Endothelial cell of umbilical vein (primary cell): ENCODE data around the gene ZNRF1. TPM values are rescaled to one million over a fixed set of nuclear protein-coding genes. Genes with fewer than 3 reads are reported as not detected.

Experiments
- BruUV-seq: library from RNA; stranded (reverse); fragments of 400-500 nt; replicated peaks from 2 replicates; lab custom pipeline; 2021; lab: Mats Ljungman, UMichigan
- CTCF ChIA-PET: fragments of 300-600, 350-600 bp; sonication (Branson Sonifier 250); formaldehyde crosslinking; loops from one replicate; lab custom pipeline; 2021; ENCODE audit warnings: antibody characterized with exemption, inconsistent platforms; lab: Charles Lee
- POLR2A ChIA-PET: fragments of 300-600, 350-600 bp; sonication (Branson Sonifier 250); formaldehyde crosslinking; loops from one replicate; lab custom pipeline; 2021; ENCODE audit warnings: antibody characterized with exemption, inconsistent platforms; lab: Charles Lee
- DNase-seq: peaks from one replicate; pipeline ENCODE4 v3.0.0-alpha.2; 2011; ENCODE audit warnings: low read depth, low spot score
- FAIRE-seq: peaks from 2 replicates; lab custom pipeline; 2011; peaks lifted over from hg19 to GRCh38; lab: Jason Lieb, UNC
- H2AFZ ChIP-seq: 2 replicates; pipeline ENCODE4 v1.6.0; 2012; ENCODE audit warnings: low read depth, low read length, control low read depth, inconsistent platforms
- H3K27ac ChIP-seq: 2 replicates; pipeline ENCODE4 v1.5.1; 2011; ENCODE audit warnings: low read depth, mild to moderate bottlenecking, control low read depth, low read length, moderate library complexity; ENCODE audit not compliant: insufficient read depth
- H3K27me3 ChIP-seq, 2 experiments: 2 replicates each; pipeline versions ENCODE4 v1.6.0 to v1.6.1; 2011; ENCODE audit warnings: low read length in 2 of 2, mixed read lengths in 1 of 2; ENCODE audit not compliant: control insufficient read depth in 2 of 2, insufficient read depth in 2 of 2
- H3K36me3 ChIP-seq, 2 experiments: 2 replicates in 1 of 2; 3 replicates in 1 of 2; pipeline ENCODE4 v1.5.1; 2011; ENCODE audit warnings: low read length in 2 of 2, mild to moderate bottlenecking in 1 of 2, moderate library complexity in 1 of 2; ENCODE audit not compliant: control insufficient read depth in 2 of 2, insufficient read depth in 2 of 2; ENCODE audit errors: extremely low read depth in 1 of 2
- H3K4me1 ChIP-seq: 3 replicates; pipeline ENCODE4 v1.5.1; 2011; ENCODE audit warnings: mild to moderate bottlenecking, low read length; ENCODE audit not compliant: control insufficient read depth, insufficient read depth; ENCODE audit errors: extremely low read depth
- H3K4me2 ChIP-seq: 2 replicates; pipeline ENCODE4 v1.6.1; 2011; ENCODE audit warnings: low read length, control low read depth, mixed read lengths; ENCODE audit not compliant: insufficient read depth
- H3K4me3 ChIP-seq, 3 experiments: fragments of 200-600 bp in 1 of 3; sonication (generic), shearing (Covaris generic) in 1 of 3; replicated peaks in 1 of 3; 2 replicates each; pipeline ENCODE4 v1.5.1; 2011 to 2016; ENCODE audit warnings: control low read depth in 3 of 3, low read length in 3 of 3, mild to moderate bottlenecking in 2 of 3, inconsistent platforms in 1 of 3, low read depth in 1 of 3, moderate library complexity in 1 of 3; ENCODE audit not compliant: insufficient read depth in 1 of 3
- H3K79me2 ChIP-seq: 2 replicates; pipeline ENCODE4 v1.6.0; 2012; ENCODE audit warnings: low read length, inconsistent platforms; ENCODE audit not compliant: control insufficient read depth, insufficient read depth
- H3K9ac ChIP-seq: replicated peaks from 2 replicates; pipeline ENCODE3; 2011; ENCODE audit warnings: low read length, control low read depth; ENCODE audit not compliant: insufficient read depth; ENCODE audit errors: extremely low read depth
- H3K9me1 ChIP-seq: replicated peaks from 3 replicates; pipeline ENCODE4 v1.6.0; 2011; ENCODE audit warnings: mild to moderate bottlenecking, low read length; ENCODE audit not compliant: control insufficient read depth, insufficient read depth; ENCODE audit errors: extremely low read depth
- H3K9me3 ChIP-seq: replicated peaks from 2 replicates; pipeline ENCODE4 v1.5.1; 2012; ENCODE audit warnings: low read length, inconsistent platforms; ENCODE audit not compliant: control insufficient read depth, insufficient read depth
- H4K20me1 ChIP-seq: replicated peaks from 2 replicates; pipeline ENCODE3; 2011; ENCODE audit warnings: mild to moderate bottlenecking, low read length; ENCODE audit not compliant: control insufficient read depth, insufficient read depth; ENCODE audit errors: extremely low read depth
- EZH2 ChIP-seq: IDR thresholded peaks from 2 replicates; pipeline ENCODE4 v1.6.1; 2012; ENCODE audit warnings: borderline replicate concordance, low read depth, mild to moderate bottlenecking, moderate library complexity, low read length, inconsistent platforms; ENCODE audit not compliant: severe bottlenecking
- FOS ChIP-seq: IDR thresholded peaks from 2 replicates; pipeline ENCODE4 v1.6.1; 2011; ENCODE audit warnings: mild to moderate bottlenecking, low read length, moderate library complexity, borderline replicate concordance; ENCODE audit not compliant: insufficient read depth
- GATA2 ChIP-seq: IDR thresholded peaks from 2 replicates; pipeline ENCODE4 v1.7.0; 2011; ENCODE audit warnings: low read depth, mild to moderate bottlenecking, moderate library complexity, mixed read lengths, low read length; ENCODE audit not compliant: insufficient read length, insufficient read depth
- JUN ChIP-seq: IDR thresholded peaks from 2 replicates; pipeline ENCODE4 v1.6.1; 2011; ENCODE audit warnings: borderline replicate concordance, low read depth; ENCODE audit not compliant: insufficient read length, insufficient read depth
- MYC ChIP-seq: IDR thresholded peaks from one replicate; pipeline ENCODE4 v1.6.1; 2011; ENCODE audit warnings: mild to moderate bottlenecking, low read depth, low read length
- POLR2A ChIP-seq: IDR thresholded peaks from 2 replicates; pipeline ENCODE4 v1.6.1; 2012; ENCODE audit warnings: low read depth, mild to moderate bottlenecking, control low read depth, low read length
- POLR2AphosphoS5 ChIP-seq: IDR thresholded peaks from 2 replicates; pipeline ENCODE4 v1.6.1; 2012; ENCODE audit warnings: low read depth, mild to moderate bottlenecking, control low read depth, low read length, moderate library complexity; ENCODE audit not compliant: insufficient read depth
- dilution Hi-C: fragments of 300-500 bp; cut with MboI; formaldehyde crosslinking; loops from one replicate; pipeline ENCODE4 v1.15.0; 2019; ENCODE audit warnings: low sequenced_read_pairs; ENCODE audit not compliant: extremely low pct_ligation_motif_present
- intact Hi-C: fragments of 100-400 bp; cut with micrococcal nuclease; formaldehyde crosslinking; loops from one replicate; pipeline ENCODE4 v1.10.0; 2022
- polyA plus RNA-seq, 4 experiments: library from polyadenylated mRNA; depleted of rRNA in 3 of 4; stranded (reverse) in 3 of 4; unstranded in 1 of 4; fragments of >200 nt; gene quantifications; 2 replicates each; pipeline versions ENCODE4 v1.2.1 to v1.2.3, GENCODE V29; 2011 to 2012; ENCODE audit warnings: missing spikeins in 1 of 4
- total RNA-seq: library from RNA; stranded (reverse); gene quantifications from 2 replicates; pipeline ENCODE4 v1.2.3, GENCODE V29; 2021
- TF ChIP-seq, protein P1 (sequence below), 2 donors: IDR thresholded peaks; 1 replicate in 1 of 2; 2 replicates in 1 of 2; pipeline ENCODE4 v1.5.1; 2011; ENCODE audit warnings: low read length in 2 of 2, mild to moderate bottlenecking in 2 of 2, moderate library complexity in 2 of 2, control low read depth in 1 of 2, inconsistent platforms in 1 of 2, low read depth in 1 of 2; ENCODE audit not compliant: insufficient read depth in 1 of 2; ENCODE audit errors: extremely low read depth in 1 of 2
- TF ChIP-seq, protein P2 (sequence below): IDR thresholded peaks from 2 replicates; pipeline ENCODE4 v1.6.1; 2011; ENCODE audit not compliant: insufficient read depth, insufficient read length

ZNRF1 gene
- total and polyA plus RNA-seq, 2 donors (not counting 3 experiments of a cell fraction or from before 2014, with no cell fraction given), result 23.7 to 34.9 TPM

DNA sequence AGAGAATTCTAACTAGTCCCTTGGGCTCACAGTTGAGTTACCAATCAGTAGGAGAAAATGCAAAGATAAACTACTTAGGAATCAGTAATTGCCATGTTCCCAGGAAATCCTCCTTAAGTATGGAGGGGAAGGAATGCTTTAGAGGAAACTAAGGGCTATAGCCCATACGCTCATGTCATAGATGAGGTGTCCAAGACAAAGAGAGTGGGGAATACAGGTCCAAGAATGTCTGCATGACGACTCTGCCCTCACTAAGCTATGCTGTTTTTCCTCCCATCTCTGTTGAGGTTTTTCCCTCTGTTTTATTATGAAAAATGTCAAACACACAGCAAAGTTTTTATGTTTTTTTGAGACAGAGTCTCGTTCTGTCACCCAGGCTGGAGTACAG is 101.8 kb downstream of the ZNRF1 start:
- BruUV-seq, result no TSS peak
- CTCF ChIA-PET, result interaction anchor here (0.9 to 2.0 kb wide), 3 partner anchors 11 to 102 kb away, joined by 3 to 13 read pairs (median 4); partner anchors contain the start of gene ZNRF1
- no peaks in the 10 kb centered on the region for H3K9me3 ChIP-seq
- H3K27ac ChIP-seq, result no peak overlapping the region
- H3K4me2 ChIP-seq, result no peak overlapping the region
- intact Hi-C loops, result no loop called here
- FAIRE-seq (no peak), DNase-seq (no peak)
- H2AFZ ChIP-seq, result no peak overlapping the region
- H4K20me1 ChIP-seq, result no peaks in the 10 kb centered on the region
- no peaks in the 10 kb centered on the region for H3K36me3 ChIP-seq
- H3K4me1 ChIP-seq, result peaks cover 18% of the 10 kb centered on the region
- POLR2A ChIA-PET, result interaction anchor here (0.5 kb wide), 1 partner anchor 17 kb away, joined by 3 read pairs; no protein-coding TSS in a partner anchor
- H3K4me3 ChIP-seq, result no peak overlapping the region
- TF ChIP-seq POLR2AphosphoS5 (no peak), FOS (no peak), GATA2 (no peak), JUN (no peak), POLR2A (no peak), MYC (no peak), EZH2 (no peak)
- TF ChIP-seq, protein P1, sequence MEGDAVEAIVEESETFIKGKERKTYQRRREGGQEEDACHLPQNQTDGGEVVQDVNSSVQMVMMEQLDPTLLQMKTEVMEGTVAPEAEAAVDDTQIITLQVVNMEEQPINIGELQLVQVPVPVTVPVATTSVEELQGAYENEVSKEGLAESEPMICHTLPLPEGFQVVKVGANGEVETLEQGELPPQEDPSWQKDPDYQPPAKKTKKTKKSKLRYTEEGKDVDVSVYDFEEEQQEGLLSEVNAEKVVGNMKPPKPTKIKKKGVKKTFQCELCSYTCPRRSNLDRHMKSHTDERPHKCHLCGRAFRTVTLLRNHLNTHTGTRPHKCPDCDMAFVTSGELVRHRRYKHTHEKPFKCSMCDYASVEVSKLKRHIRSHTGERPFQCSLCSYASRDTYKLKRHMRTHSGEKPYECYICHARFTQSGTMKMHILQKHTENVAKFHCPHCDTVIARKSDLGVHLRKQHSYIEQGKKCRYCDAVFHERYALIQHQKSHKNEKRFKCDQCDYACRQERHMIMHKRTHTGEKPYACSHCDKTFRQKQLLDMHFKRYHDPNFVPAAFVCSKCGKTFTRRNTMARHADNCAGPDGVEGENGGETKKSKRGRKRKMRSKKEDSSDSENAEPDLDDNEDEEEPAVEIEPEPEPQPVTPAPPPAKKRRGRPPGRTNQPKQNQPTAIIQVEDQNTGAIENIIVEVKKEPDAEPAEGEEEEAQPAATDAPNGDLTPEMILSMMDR (IDR thresholded peaks at IDR 0.05; ENCODE audit: extremely low read depth in 1 of 2, insufficient read depth in 1 of 2, low read depth in 1 of 2, low read length in 2 of 2), result no peak
- TF ChIP-seq, protein P2, sequence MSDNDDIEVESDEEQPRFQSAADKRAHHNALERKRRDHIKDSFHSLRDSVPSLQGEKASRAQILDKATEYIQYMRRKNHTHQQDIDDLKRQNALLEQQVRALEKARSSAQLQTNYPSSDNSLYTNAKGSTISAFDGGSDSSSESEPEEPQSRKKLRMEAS, result no peak
- no peaks in the 10 kb centered on the region for H3K9me1 ChIP-seq
- no peaks in the 10 kb centered on the region for H3K79me2 ChIP-seq
- dilution Hi-C loops, result no loop called here
- no peak overlapping the region for H3K9ac ChIP-seq
- no peaks in the 10 kb centered on the region for H3K27me3 ChIP-seq
